Measurements from ENCODE around the gene SIRPA. TPM values are rescaled to one million over a fixed set of nuclear protein-coding genes. Genes with fewer than 3 reads are reported as not detected.

The SIRPA gene
- total and polyA plus RNA-seq, 10 of the 15 experiments (the other 5 are each of a cell fraction or from before 2014, with no cell fraction given) = 1.7 to 13.2 (median 5.0) TPM

GRCh38 chr20:1906361-1907051, 11.3 kb downstream of the SIRPA start:
- Histone ChIP-seq H4K20me1 (ENCODE audit: control insufficient read depth, insufficient read depth) (no peaks in the 10 kb centered on the region), H3K9ac (ENCODE audit: control insufficient read depth, insufficient read depth, low read length) (no peak overlapping the region), H3K27ac (ENCODE audit: control insufficient read depth, insufficient read depth) (no peak overlapping the region; the same call in 1 of the 2 replicates), H3K4me1 (ENCODE audit: control insufficient read depth, insufficient read depth, low read length) (peaks cover 20% of the 10 kb centered on the region), H3K36me3 (ENCODE audit: control insufficient read depth in 2 of 2, insufficient read depth in 2 of 2, low read length in 1 of 2) (no peaks in the 10 kb centered on the region; a peak in 1 of 4 replicates), H3K4me3 (no peak overlapping the region), H3K9me3 (replicated peaks; ENCODE audit: control insufficient read depth, insufficient read depth, low read length) (no peaks in the 10 kb centered on the region), H3K27me3 (replicated peaks in 1 of 2; ENCODE audit: control insufficient read depth in 2 of 2, insufficient read depth in 2 of 2, low read length in 1 of 2) (no peaks in the 10 kb centered on the region), H2AFZ (ENCODE audit: control insufficient read depth, low read depth, low read length) (peak overlapping the region; percentile 16; the same call in 1 of the 2 replicates), H3K4me2 (ENCODE audit: control insufficient read depth, insufficient read depth) (peak overlapping the region; percentile 63), H3K79me2 (ENCODE audit: control insufficient read depth, insufficient read depth, low read length) (no peaks in the 10 kb centered on the region)
- BruUV-seq (replicated peaks) = no TSS peak
- ATAC-seq (peak; percentile 88), DNase-seq (ENCODE audit: low read depth, low spot score) (no peak), FAIRE-seq (peak; percentile 44)
- WGBS (ENCODE audit: insufficient coverage, insufficient replicate concordance, low lambda C conversion rate, missing lambda C conversion rate) = 24% methylated on average over 9 of the region's 9 CpGs
- CTCF ChIA-PET = interaction anchor here (1.3 kb wide), 1 partner anchor 105 kb away, joined by 4 read pairs; no protein-coding TSS in a partner anchor
- intact Hi-C loops (cut with micrococcal nuclease; ENCODE audit: unreplicated experiment) (loop anchor here (10.0 kb wide), 1 partner anchor 198 kb away; the partner anchor contains the start of gene STK35), in situ Hi-C loops (cut with MboI) (no loop called here)
- SMC1A ChIA-PET (ENCODE audit: uncharacterized antibody, unreplicated experiment) = interaction anchor here (0.6 to 1.4 kb wide), 5 partner anchors 19 to 187 kb away, joined by 3 to 4 read pairs (median 3); no protein-coding TSS in a partner anchor
- RAD21 ChIA-PET (ENCODE audit: unreplicated experiment) = interaction anchor here (0.7 kb wide), 1 partner anchor 59 kb away, joined by 3 read pairs; no protein-coding TSS in a partner anchor
- POLR2A ChIA-PET = no interaction called here
- TF ChIP-seq RAD51 (IDR thresholded peaks at IDR 0.05) = peak; percentile 69
- no peak for TF ChIP-seq ATF2 (IDR thresholded peaks at IDR 0.05; ENCODE audit: low read length)
- TF ChIP-seq NR2F1 (conservative IDR thresholded peaks at IDR 0.05) = peak; percentile 66
- peak; percentile 28 to 47; a peak in 1 of 4 replicates for TF ChIP-seq IKZF2 (IDR thresholded peaks at IDR 0.05)
- no peak for TF ChIP-seq CREM (IDR thresholded peaks at IDR 0.05; ENCODE audit: low read depth)
- TF ChIP-seq NR2C1 (IDR thresholded peaks at IDR 0.05) = peak; percentile 38; the same call in 1 of the 2 replicates
- TF ChIP-seq IRF5 (IDR thresholded peaks at IDR 0.05; ENCODE audit: borderline replicate concordance) = no peak
- no peak for TF ChIP-seq ZNF384 (IDR thresholded peaks at IDR 0.05; ENCODE audit: borderline replicate concordance, low read depth, low read length)
- TF ChIP-seq FOXK2 (IDR thresholded peaks at IDR 0.05) = no peak
- 0 out of 2 replicates have a peak, but pooled peaks have one; percentile 36 for TF ChIP-seq IKZF1 (conservative IDR thresholded peaks at IDR 0.05)
- TF ChIP-seq BHLHE40 (IDR thresholded peaks at IDR 0.05; ENCODE audit: borderline replicate concordance in 1 of 2, low read depth in 2 of 2, low read length in 1 of 2) = peak; percentile 28 to 70; a peak in 1 of 4 replicates
- peak; percentile 68 for TF ChIP-seq RUNX3 (IDR thresholded peaks at IDR 0.05; ENCODE audit: low read length)
- peak; percentile 26 for TF ChIP-seq MEF2B (IDR thresholded peaks at IDR 0.05; ENCODE audit: partially characterized antibody, poor library complexity, severe bottlenecking)
- TF ChIP-seq NBN (IDR thresholded peaks at IDR 0.05) = 0 out of 2 replicates have a peak, but pooled peaks have one; percentile 30
- TF ChIP-seq ESRRA (IDR thresholded peaks at IDR 0.05; ENCODE audit: low read length) = no peak
- no peak for TF ChIP-seq ZBTB40 (IDR thresholded peaks at IDR 0.05; ENCODE audit: borderline replicate concordance)
- no peak for TF ChIP-seq SPI1 (IDR thresholded peaks at IDR 0.05; ENCODE audit: borderline replicate concordance, insufficient read depth, low read depth, low read length)
- TF ChIP-seq MEF2A (IDR thresholded peaks at IDR 0.05; ENCODE audit: insufficient read depth, low read depth, low read length) = no peak

All from GM12878 (cell line).